Esophagus muscularis mucosa (tissue), 4 donors: Measurements from ENCODE around the gene HDC. TPM values are rescaled to one million over a fixed set of nuclear protein-coding genes. Genes with fewer than 3 reads are reported as not detected.

Experiments used
- DNase-seq: peaks from one replicate; pipeline ENCODE4 v3.0.0-alpha.2; 2017; ENCODE audit errors: extremely low spot score
- H3K27ac ChIP-seq, 4 donors: fragments of 200-600 bp; sonication (generic); replicated peaks in 1 of 4; 1 replicate in 3 of 4; 2 replicates in 1 of 4; pipeline ENCODE4 v1.5.1; 2016 to 2019; ENCODE audit warnings: mild to moderate bottlenecking in 1 of 4
- H3K27me3 ChIP-seq, 4 donors: fragments of 200-600 bp; sonication (generic); one replicate each; pipeline versions ENCODE4 v1.5.1 to v1.6.0; 2016 to 2019
- H3K36me3 ChIP-seq, 4 donors: fragments of 200-600 bp; sonication (generic); one replicate each; pipeline ENCODE4 v1.5.1; 2016 to 2019
- H3K4me1 ChIP-seq, 4 donors: fragments of 200-600 bp; sonication (generic); one replicate each; pipeline ENCODE4 v1.5.1; 2016 to 2019
- H3K4me3 ChIP-seq, 4 donors: fragments of 200-600 bp; sonication (generic); 1 replicate in 2 of 4; 2 replicates in 2 of 4; pipeline ENCODE4 v1.5.1; 2016 to 2019; ENCODE audit warnings: mild to moderate bottlenecking in 4 of 4, moderate library complexity in 1 of 4
- H3K9me3 ChIP-seq, 4 donors: fragments of 200-600 bp; sonication (generic); 1 replicate in 3 of 4; 2 replicates in 1 of 4; pipeline ENCODE4 v1.5.1; 2016 to 2019
- EP300 ChIP-seq: sonication (generic); formaldehyde crosslinking; IDR thresholded peaks from one replicate; pipeline ENCODE4 v1.6.1; 2017; ENCODE audit warnings: antibody characterized with exemption
- POLR2A ChIP-seq: fragments of 450-650 bp; IDR thresholded peaks from one replicate; pipeline ENCODE4 v1.6.1; 2017; ENCODE audit warnings: antibody characterized with exemption, moderate library complexity, mild to moderate bottlenecking, low read depth
- POLR2AphosphoS5 ChIP-seq, 2 donors: sonication (generic); formaldehyde crosslinking; IDR thresholded peaks; one replicate each; pipeline ENCODE4 v1.6.1; 2017; ENCODE audit warnings: antibody characterized with exemption in 2 of 2
- WGBS: methylation state at CpG from one replicate; pipeline ENCODE4 v1.1.5; 2018; 5-methylcytosine and 5-hydroxymethylcytosine counted together
- intact Hi-C: fragments of 100-400 bp; cut with DNase I; formaldehyde crosslinking; loops from one replicate; pipeline ENCODE4 v1.15.1; 2023
- total RNA-seq, 4 donors: library from RNA; depleted of rRNA; stranded (reverse); fragments of >200 nt; gene quantifications; one replicate each; pipeline versions ENCODE4 v1.1.0 to v1.2.1, GENCODE V29; 2016
- TF ChIP-seq, protein P1 (sequence below), 3 experiments: fragments of 200-600 bp in 2 of 3; fragments of 450-650 bp in 1 of 3; sonication (generic) in 2 of 3; IDR thresholded peaks; one replicate each; pipeline ENCODE4 v1.5.1; 2017 to 2019; ENCODE audit warnings: antibody characterized with exemption in 3 of 3, mild to moderate bottlenecking in 2 of 3, moderate library complexity in 1 of 3

Gene HDC
- total RNA-seq, 4 donors from 2014 or later: 0.39 to 7.0 (median 3.5) TPM

- TF ChIP-seq POLR2A: no peak
- no peak for TF ChIP-seq POLR2AphosphoS5 (IDR thresholded peaks at IDR 0.05)
- no peak for TF ChIP-seq EP300
- TF ChIP-seq, protein P1, sequence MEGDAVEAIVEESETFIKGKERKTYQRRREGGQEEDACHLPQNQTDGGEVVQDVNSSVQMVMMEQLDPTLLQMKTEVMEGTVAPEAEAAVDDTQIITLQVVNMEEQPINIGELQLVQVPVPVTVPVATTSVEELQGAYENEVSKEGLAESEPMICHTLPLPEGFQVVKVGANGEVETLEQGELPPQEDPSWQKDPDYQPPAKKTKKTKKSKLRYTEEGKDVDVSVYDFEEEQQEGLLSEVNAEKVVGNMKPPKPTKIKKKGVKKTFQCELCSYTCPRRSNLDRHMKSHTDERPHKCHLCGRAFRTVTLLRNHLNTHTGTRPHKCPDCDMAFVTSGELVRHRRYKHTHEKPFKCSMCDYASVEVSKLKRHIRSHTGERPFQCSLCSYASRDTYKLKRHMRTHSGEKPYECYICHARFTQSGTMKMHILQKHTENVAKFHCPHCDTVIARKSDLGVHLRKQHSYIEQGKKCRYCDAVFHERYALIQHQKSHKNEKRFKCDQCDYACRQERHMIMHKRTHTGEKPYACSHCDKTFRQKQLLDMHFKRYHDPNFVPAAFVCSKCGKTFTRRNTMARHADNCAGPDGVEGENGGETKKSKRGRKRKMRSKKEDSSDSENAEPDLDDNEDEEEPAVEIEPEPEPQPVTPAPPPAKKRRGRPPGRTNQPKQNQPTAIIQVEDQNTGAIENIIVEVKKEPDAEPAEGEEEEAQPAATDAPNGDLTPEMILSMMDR (IDR thresholded peaks at IDR 0.05): no peak
- no peaks in the 10 kb centered on the region for H3K9me3 ChIP-seq
- peak; percentile 64 for DNase-seq
- no peaks in the 10 kb centered on the region for H3K27me3 ChIP-seq
- H3K4me3 ChIP-seq: no peak overlapping the region
- H3K4me1 ChIP-seq: no peaks in the 10 kb centered on the region
- 65% methylated on average over 5 of the region's 5 CpGs for WGBS
- intact Hi-C loops: no loop called here
- H3K36me3 ChIP-seq: no peaks in the 10 kb centered on the region
- no peak overlapping the region for H3K27ac ChIP-seq
Observed at GRCh38 chr15:50256188-50257041, 9.1 kb downstream of the HDC start.

GRCh38 chr15:50252556-50252955, 13.0 kb downstream of the HDC start:
- 97% methylated on average over 11 of the region's 11 CpGs for WGBS
- Histone ChIP-seq H3K9me3 (no peaks in the 10 kb centered on the region), H3K4me3 (no peak overlapping the region), H3K27ac (no peak overlapping the region), H3K36me3 (no peaks in the 10 kb centered on the region), H3K27me3 (no peaks in the 10 kb centered on the region), H3K4me1 (no peaks in the 10 kb centered on the region)
- DNase-seq: peak; percentile 82
- TF ChIP-seq, protein P1 (IDR thresholded peaks at IDR 0.05): no peak
- no peak for TF ChIP-seq EP300
- TF ChIP-seq POLR2AphosphoS5 (IDR thresholded peaks at IDR 0.05): no peak
- TF ChIP-seq POLR2A: no peak
- intact Hi-C loops: no loop called here

GRCh38 chr15:50251638-50252182, 13.8 kb downstream of the HDC start:
- H3K9me3 ChIP-seq: no peaks in the 10 kb centered on the region
- no peak overlapping the region for H3K4me3 ChIP-seq
- WGBS: 97% methylated on average over 11 of the region's 11 CpGs
- TF ChIP-seq POLR2A: no peak
- TF ChIP-seq, protein P1 (IDR thresholded peaks at IDR 0.05): no peak
- TF ChIP-seq EP300: no peak
- TF ChIP-seq POLR2AphosphoS5 (IDR thresholded peaks at IDR 0.05): no peak
- intact Hi-C loops: no loop called here
- no peak overlapping the region for H3K27ac ChIP-seq
- DNase-seq: peak; percentile 14
- no peaks in the 10 kb centered on the region for H3K4me1 ChIP-seq
- no peaks in the 10 kb centered on the region for H3K27me3 ChIP-seq
- H3K36me3 ChIP-seq: no peaks in the 10 kb centered on the region

- Histone ChIP-seq H3K4me1 (no peaks in the 10 kb centered on the region), H3K27ac (no peak overlapping the region), H3K4me3 (no peak overlapping the region), H3K36me3 (no peaks in the 10 kb centered on the region), H3K9me3 (no peaks in the 10 kb centered on the region), H3K27me3 (no peaks in the 10 kb centered on the region)
- no peak for DNase-seq
- no peak for TF ChIP-seq POLR2A
- TF ChIP-seq EP300: no peak
- WGBS: 48% methylated on average over 6 of the region's 6 CpGs
- intact Hi-C loops: no loop called here
Observed at GRCh38 chr15:50250760-50251394, 14.6 kb downstream of the HDC start.

DNA sequence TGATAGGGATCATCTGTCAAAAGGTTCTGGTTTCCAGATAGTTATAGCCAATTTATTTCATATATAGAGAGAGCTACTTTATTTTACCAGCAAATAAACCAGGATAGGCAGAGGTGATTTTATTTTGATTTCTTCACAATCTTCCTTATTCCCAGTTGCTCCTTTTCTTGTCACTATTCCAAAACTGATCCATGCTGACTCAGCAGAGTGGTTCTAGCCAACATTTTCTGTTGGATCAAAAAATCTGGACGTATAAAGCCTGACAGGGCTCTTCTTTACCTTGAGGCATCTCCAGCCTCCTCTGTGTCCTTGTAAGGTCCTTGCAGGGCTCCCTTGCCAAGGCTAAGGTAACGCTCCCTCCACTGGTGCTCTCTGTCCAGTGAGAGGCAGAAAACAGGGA, 15.8 kb downstream of the HDC start:
- Histone ChIP-seq H3K4me3 (no peak overlapping the region), H3K36me3 (no peaks in the 10 kb centered on the region), H3K27ac (no peak overlapping the region), H3K4me1 (no peaks in the 10 kb centered on the region), H3K9me3 (no peaks in the 10 kb centered on the region), H3K27me3 (no peaks in the 10 kb centered on the region)
- intact Hi-C loops: no loop called here
- TF ChIP-seq EP300: no peak
- TF ChIP-seq POLR2AphosphoS5 (IDR thresholded peaks at IDR 0.05): no peak
- 67% methylated on average over 2 of the region's 2 CpGs for WGBS
- DNase-seq: no peak
